PFSK-1 (cell line): Measurements from ENCODE around the gene TMEM212.

Experiments used
- FOXP2 ChIP-seq: optimal IDR thresholded peaks from 2 replicates; pipeline ENCODE3; 2011; ENCODE audit warnings: borderline replicate concordance, control low read depth, inconsistent platforms; ENCODE audit not compliant: insufficient read depth; ENCODE audit errors: extremely low read length, extremely low read depth
- POLR2AphosphoS5 ChIP-seq: IDR thresholded peaks from 2 replicates; pipeline ENCODE4 v1.6.1; 2012; ENCODE audit warnings: low read depth, mild to moderate bottlenecking, control low read depth, low read length, moderate library complexity
- SIN3A ChIP-seq: IDR thresholded peaks from 2 replicates; pipeline ENCODE4 v1.6.1; 2012; ENCODE audit warnings: mild to moderate bottlenecking, low read length, moderate library complexity, borderline replicate concordance; ENCODE audit not compliant: insufficient read depth
- TAF1 ChIP-seq: IDR thresholded peaks from 2 replicates; pipeline ENCODE4 v1.6.1; 2012; ENCODE audit warnings: low read length, control low read depth, borderline replicate concordance; ENCODE audit not compliant: insufficient read depth
- TF ChIP-seq, protein P1 (sequence below), 2 experiments: IDR thresholded peaks; 2 replicates each; pipeline versions ENCODE4 v1.6.1 to v1.8.0; 2011 to 2012; ENCODE audit warnings: low read depth in 2 of 2, low read length in 2 of 2, control low read depth in 1 of 2, inconsistent platforms in 1 of 2, mild to moderate bottlenecking in 1 of 2, moderate library complexity in 1 of 2; ENCODE audit not compliant: insufficient read depth in 1 of 2

Gene TMEM212

DNA sequence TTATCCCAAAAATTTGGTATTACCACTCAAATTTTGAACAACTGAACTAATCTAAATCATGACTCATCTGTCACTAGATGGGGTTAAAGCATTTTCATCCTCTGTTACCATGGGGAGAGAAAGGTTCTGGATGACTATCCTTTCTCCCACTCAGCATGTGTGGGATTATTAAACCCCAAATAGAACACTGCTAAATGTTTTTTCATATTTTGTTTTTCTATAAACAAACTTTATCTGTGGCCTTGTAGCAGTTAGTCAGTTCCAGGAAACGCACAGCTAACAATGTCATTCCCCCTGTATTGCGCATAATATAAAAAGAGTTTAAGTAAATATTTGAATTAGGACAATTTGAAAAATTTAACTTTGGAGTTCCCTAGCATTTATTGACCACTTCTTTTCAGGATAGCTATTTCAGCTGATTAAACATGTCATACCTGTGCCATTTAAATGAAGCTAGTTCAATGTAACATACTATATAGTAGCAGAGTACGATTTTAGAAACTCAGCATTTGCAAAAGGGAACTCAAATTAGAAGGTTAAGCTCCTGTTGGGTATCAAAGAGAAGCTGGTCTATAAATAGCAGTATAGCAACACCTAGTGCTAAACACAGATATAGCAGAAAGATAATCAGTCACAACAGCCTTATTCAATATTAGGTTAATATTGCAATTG lies 9.2 kb upstream of the TMEM212 start:
- TF ChIP-seq FOXP2, result no peak
- TF ChIP-seq, protein P1, sequence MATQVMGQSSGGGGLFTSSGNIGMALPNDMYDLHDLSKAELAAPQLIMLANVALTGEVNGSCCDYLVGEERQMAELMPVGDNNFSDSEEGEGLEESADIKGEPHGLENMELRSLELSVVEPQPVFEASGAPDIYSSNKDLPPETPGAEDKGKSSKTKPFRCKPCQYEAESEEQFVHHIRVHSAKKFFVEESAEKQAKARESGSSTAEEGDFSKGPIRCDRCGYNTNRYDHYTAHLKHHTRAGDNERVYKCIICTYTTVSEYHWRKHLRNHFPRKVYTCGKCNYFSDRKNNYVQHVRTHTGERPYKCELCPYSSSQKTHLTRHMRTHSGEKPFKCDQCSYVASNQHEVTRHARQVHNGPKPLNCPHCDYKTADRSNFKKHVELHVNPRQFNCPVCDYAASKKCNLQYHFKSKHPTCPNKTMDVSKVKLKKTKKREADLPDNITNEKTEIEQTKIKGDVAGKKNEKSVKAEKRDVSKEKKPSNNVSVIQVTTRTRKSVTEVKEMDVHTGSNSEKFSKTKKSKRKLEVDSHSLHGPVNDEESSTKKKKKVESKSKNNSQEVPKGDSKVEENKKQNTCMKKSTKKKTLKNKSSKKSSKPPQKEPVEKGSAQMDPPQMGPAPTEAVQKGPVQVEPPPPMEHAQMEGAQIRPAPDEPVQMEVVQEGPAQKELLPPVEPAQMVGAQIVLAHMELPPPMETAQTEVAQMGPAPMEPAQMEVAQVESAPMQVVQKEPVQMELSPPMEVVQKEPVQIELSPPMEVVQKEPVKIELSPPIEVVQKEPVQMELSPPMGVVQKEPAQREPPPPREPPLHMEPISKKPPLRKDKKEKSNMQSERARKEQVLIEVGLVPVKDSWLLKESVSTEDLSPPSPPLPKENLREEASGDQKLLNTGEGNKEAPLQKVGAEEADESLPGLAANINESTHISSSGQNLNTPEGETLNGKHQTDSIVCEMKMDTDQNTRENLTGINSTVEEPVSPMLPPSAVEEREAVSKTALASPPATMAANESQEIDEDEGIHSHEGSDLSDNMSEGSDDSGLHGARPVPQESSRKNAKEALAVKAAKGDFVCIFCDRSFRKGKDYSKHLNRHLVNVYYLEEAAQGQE (IDR thresholded peaks at IDR 0.05; ENCODE audit: insufficient read depth in 1 of 2, low read depth in 2 of 2, low read length in 2 of 2), result no peak
- TF ChIP-seq SIN3A, result no peak
- no peak for TF ChIP-seq TAF1
- TF ChIP-seq POLR2AphosphoS5, result no peak

DNA sequence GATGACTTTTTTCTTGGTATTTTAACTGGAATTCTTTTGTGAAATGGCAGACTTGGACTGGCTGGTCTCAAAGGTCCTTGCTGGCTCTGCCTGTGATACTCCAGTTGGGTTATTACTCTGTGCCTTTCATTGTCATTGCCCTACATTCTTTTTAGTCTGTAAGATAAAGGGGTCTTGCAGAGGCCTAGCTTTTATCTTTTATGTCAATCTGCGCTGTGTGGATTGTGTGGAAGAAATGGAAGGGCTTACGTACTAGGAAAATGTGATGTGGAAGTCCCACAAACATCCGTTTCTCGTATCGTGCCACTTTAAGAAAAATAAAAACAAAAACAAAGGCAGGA lies 8.7 kb upstream of the TMEM212 start:
- TF ChIP-seq, protein P1 (IDR thresholded peaks at IDR 0.05; ENCODE audit: insufficient read depth in 1 of 2, low read depth in 2 of 2, low read length in 2 of 2), result no peak
- no peak for TF ChIP-seq POLR2AphosphoS5
- TF ChIP-seq FOXP2, result no peak
- no peak for TF ChIP-seq TAF1
- TF ChIP-seq SIN3A, result no peak

GRCh38 chr3:171835116-171835515 lies 8.0 kb upstream of the TMEM212 start:
- no peak for TF ChIP-seq SIN3A
- TF ChIP-seq, protein P1 (IDR thresholded peaks at IDR 0.05; ENCODE audit: insufficient read depth in 1 of 2, low read depth in 2 of 2, low read length in 2 of 2), result no peak

DNA sequence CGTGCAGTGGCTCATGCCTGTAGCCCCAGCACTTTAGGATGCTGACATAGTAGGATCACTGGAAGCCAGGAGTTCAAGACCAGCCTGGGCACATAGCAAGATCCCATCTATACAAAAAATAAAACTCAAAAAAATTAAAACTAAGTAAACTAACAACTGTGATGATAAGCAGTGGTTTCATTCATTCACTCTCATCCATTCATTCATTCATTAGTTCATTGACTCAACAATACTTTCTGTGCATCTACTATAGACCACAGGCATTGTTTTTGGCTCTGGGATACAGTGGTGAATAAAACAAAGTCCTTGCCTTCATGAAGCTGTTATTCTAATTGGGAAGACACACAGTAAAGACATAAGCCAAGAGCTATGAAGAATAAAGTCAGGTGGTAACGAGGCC lies 7.5 kb upstream of the TMEM212 start:
- TF ChIP-seq, protein P1 (IDR thresholded peaks at IDR 0.05; ENCODE audit: insufficient read depth in 1 of 2, low read depth in 2 of 2, low read length in 2 of 2), result no peak
- TF ChIP-seq TAF1, result no peak
- TF ChIP-seq FOXP2, result no peak
- no peak for TF ChIP-seq SIN3A
- TF ChIP-seq POLR2AphosphoS5, result no peak

DNA sequence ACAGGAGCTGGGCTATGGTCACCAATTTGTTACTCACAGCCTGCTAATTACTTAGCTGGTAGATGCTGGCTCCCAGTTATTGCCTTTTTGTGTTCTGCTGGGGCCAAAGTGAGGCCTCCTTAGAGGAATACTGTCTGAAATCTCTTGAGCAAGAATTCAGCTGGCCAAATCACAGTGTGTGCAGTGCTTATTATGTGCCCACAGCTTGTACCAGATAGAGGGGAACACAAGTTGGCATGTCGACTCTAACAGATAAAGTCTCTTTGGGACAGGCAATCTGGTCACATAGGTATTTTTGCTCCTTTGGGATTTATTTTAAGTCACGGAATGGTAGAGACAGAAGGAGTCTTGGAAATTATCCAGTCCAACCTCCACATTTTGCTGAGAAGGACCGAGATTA lies 6.3 kb upstream of the TMEM212 start:
- TF ChIP-seq, protein P1 (IDR thresholded peaks at IDR 0.05; ENCODE audit: insufficient read depth in 1 of 2, low read depth in 2 of 2, low read length in 2 of 2), result no peak
- TF ChIP-seq TAF1 (no peak), SIN3A (no peak), POLR2AphosphoS5 (no peak), FOXP2 (no peak)
